Fibroblast of the conjunctiva (primary cell): ENCODE results near the gene MAMDC4.
"Not testable (repeated sequence)": the region's sequence is repeated elsewhere in the genome, so short reads cannot be mapped to it uniquely, and the experiment has no call there.

Experiments used
- DNase-seq: peaks from one replicate; pipeline ENCODE4 v3.0.0-alpha.2; 2010; ENCODE audit warnings: low read depth

MAMDC4 gene

DNA sequence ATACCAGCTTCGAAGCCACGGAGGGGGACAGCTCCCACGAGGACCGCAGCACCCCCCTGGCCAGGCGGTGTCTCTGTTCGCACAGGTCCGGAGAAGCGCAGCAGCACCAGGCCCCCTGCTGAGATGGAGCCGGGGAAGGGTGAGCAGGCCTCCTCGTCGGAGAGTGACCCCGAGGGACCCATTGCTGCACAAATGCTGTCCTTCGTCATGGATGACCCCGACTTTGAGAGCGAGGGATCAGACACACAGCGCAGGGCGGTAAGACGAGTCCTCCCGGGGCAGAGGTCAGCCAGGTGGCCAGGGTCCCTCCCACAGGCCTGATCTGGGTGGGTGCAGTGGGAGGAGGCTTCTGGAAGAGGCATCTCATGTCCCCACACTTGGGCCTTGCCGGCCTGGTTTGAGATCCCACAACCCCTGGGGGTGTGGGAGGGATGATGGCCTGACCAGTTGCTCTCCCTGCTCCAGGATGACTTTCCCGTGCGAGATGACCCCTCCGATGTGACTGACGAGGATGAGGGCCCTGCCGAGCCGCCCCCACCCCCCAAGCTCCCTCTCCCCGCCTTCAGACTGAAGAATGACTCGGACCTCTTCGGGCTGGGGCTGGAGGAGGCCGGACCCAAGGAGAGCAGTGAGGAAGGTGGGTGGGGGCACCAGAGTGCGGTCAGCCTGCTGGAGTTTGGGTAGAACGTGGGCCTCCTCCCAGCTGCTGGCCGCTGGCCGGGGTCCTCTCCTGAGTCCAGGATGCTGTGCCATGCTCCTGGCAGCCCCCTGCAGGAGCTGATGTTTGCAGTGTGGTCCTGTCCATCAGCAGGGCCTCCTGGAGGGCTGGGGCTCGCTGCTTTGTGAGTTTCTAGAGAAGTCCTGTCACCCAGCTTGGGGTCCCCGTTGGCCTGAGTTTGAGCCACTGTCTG lies 12.7 kb upstream of the MAMDC4 start:
- no peak for DNase-seq

DNA sequence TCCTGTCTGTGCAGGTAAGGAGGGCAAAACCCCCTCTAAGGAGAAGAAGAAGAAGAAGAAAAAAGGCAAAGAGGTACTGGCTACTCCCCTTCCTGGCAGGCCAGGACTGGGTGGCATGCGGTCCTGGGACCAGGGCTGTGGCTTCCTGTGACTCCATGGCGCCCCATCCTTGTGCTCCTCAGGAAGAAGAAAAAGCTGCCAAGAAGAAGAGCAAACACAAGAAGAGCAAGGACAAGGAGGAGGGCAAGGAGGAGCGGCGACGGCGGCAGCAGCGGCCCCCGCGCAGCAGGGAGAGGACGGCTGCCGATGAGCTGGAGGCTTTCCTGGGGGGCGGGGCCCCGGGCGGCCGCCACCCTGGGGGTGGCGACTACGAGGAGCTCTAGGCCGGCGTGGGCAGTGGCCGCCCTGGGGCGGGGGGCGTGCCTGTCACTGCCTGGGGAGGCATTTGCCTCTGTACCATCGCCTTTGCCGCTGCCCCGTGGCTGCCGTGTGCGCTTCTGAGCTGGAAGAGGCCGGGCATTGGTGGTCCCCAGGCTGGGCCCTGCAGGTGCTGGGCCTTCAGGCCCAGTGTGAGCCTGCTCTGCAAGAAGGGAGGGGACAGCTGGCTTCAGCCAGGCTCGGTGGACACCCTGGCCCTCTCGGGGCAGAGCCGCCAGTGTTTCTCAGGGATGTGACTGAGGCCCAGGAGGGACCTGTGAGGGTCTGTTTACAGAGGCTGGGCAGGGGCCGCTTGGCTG lies 11.8 kb upstream of the MAMDC4 start:
- no peak for DNase-seq

DNA sequence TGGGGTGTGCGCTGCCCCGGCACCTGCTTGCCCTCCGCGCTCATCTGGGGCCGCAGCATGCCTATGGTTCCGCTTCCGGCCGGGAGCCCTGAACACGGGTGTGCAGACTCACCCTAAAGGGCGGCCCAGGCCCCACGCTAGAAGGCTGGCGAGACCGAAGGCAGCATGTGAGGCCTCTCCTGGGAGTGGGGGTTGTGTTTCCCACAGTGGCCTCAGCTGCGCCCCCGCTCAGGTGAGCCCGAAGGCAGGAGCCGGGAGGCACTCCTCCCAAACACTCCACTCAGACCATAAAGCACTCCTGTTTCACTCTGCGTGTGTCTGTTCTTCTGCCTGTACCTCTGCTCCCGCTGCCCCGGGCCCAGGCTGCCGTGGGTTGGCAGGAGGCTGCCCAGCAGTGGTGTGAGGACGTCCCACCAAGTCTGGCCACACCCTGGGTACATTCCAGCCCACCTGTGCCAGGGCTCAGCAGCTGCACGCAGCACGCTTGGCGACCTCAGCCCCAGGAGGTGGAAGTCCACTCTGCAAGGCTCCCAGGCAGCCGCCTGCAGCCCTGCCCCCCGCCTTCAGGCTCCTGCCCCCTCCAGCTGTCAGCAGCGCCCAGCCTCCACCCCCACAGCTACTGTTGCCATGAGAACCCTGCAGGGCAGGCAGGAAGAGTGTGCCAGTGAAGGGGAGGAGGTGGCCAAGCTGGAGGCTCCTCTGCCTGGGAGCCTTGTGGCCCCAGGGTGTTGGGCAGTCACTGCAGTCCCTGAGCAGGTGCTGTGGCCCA lies 11.1 kb upstream of the MAMDC4 start:
- peak; percentile 33 for DNase-seq

DNA sequence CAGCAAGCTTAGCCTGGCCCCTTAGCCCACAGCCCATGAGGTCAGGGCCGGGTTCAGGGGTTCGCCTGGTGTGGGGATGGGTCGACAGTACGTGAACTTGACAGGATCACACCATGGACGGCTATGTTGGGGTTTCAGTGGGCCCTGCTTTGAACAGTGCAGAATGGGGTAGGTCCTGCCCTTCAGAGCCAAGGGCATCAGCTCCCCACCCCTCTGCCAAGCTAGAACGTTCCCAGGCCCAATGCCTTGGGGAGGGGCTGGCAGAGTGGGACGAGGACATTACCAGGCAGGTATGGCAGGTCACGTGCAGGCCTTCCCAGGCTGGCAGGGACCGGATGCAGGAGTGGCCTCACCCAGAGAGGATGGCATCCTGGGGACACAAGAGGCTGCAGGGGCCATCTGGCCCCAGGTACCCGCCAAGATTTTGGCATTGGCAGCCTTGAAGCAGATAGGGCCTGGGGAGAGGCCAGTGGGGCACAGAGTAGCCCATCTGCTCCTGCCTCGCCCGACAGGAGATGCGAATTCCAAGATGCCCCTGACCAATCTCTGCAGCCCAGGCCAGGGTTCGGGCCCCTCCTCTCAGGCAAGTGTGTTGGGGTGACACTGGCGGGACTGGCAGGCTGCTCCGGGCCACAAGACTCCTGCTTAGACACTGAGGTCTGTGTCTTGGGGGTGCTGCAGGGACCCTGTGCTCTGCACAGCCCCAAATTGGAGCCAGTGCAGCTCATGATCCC lies 10.3 kb upstream of the MAMDC4 start:
- not testable (repeated sequence) for DNase-seq

DNA sequence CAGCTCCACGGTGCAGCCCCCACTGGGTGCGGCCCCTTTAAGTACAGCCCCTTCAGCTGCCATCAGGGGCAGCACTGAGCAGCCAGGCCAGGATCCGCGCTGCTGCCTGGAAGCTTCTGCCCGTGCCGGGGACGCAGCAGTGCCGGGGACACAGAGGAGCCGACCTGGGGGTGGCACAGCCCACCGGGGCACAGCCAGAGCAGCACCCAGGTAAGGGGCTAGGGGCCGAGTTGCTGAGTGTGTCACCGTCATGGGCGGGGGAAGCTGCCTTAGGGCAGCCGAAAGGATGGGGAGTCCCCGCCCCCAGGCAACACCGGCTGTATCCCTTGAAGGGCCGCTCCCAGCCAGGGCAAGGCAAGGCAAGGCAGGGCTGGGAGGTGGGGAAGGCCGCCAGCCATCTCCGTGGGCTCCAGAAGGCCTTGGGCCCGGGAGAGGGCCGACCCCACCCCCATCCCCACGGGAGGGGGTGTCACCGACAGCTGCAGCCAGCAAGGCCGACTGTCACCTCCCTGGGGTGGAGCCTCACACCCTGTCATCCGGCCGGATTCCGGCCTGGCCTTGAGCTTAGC lies 9.7 kb upstream of the MAMDC4 start, which contains the start of gene AJM1:
Gene AJM1 (plus strand): TSS at position 99 of the 569 bp plus-strand sequence. CDS start 1,937 bp downstream, outside the sequence.
- DNase-seq, result peak; percentile 53

DNA sequence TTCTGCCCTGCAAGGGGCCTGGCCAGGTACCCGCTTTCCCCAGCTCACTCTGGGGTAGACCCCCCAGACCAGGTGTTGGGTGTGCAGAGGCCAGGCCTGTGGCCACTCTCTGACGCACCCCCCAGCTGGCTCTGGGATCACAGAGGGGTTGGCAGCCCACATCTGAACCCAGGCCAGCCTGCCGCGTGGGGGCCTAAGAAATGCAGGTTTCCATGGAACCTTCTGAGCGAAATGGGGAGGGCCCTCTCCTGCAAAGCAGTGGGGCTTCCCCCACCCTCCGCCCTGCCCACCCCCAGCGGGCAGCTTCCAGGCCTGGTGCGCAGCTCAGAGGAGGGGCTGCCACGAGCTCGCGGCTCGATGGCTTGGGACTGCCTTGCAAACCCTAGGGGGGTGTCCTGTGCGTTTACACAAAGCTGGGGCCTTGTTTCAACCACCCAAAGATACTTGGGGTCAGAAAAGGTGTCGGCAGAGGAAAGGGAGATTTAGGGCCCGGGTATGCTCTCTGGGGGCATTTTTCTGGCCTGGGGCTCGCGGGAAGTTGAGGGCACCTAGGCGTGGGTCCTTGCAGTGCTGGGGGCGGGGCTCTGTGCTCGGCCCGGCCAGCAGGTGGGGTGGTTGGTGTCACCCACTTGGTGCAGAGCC lies 8.9 kb upstream of the MAMDC4 start:
- DNase-seq, result not testable (repeated sequence)

DNA sequence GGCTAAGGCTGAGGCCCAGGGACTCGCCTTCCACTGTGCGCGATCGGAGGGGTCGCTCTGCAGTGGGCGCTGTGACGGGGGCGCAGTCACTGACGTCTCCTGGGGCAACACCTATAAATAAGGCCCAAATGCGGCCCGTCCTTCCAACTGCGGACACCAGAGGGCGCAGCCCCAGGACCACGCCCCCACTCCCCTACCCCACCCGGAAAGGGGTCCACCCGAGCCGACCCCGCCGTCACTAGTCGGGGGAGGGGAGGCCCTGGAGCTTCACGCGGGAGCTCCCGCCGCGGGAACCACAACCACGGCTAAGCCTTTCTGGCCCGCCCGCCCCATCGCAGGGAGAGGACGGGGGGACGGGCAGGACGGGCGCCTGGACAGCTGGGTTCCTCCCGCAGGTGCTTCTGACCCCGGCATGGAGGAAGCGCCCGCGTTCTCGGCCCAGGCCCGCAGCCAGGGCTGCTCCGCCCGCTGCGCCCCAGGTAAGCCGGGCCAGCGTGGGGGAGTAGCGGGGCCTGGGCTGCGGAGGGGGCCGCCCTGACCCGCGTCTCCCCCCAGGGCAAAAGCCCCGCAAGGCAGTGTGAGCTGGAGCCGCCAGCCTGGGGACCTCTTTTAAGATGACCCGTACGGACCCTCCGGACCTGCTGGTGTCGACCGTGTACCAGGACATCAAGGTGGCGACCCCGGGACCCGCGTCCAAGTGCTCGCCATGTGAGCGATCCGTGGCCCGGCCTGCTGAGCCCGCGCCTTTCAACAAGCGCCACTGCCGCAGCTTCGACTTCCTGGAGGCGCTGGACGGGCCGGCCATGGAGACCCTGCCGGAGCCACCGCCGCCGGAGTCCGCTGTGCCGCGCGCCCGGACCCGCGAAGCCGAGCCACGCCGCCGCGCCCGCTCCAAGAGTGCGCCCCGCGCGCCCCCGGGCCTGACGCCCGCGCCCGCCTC lies 8.1 kb upstream of the MAMDC4 start:
- not testable (repeated sequence) for DNase-seq

DNA sequence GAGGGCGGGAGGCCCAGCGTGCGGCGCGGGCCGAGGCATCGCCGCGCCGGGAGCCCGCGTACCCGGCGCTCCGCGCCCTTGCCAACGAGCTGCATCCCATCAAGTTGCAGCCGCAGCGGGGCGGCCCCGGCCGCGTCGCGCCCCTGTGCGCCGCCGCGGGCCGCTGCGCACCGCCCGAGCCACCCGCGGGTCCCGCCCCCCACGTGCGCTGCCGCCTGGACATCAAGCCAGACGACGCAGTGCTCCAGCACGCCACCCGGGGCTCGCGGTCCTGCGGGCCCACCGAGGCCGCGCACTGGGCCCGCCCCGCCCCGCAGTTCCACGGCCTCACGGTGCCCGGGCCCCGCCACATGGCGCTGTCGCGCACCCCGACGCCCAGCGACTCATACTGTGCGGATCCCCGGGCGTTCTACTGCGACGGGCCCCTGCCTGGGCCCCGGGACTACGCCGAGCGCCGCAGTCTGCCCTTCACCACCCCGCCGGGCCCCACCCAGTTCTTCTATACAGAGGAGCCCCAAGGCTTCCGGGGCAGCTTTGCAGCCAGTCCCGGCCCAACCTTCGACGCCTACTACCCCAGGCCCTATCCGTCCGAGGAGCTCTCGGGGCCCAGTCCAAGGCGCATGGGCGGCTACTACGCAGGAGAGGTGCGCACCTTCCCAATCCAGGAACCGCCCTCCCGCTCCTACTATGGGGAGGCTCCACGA lies 7.2 kb upstream of the MAMDC4 start:
- no peak for DNase-seq

DNA sequence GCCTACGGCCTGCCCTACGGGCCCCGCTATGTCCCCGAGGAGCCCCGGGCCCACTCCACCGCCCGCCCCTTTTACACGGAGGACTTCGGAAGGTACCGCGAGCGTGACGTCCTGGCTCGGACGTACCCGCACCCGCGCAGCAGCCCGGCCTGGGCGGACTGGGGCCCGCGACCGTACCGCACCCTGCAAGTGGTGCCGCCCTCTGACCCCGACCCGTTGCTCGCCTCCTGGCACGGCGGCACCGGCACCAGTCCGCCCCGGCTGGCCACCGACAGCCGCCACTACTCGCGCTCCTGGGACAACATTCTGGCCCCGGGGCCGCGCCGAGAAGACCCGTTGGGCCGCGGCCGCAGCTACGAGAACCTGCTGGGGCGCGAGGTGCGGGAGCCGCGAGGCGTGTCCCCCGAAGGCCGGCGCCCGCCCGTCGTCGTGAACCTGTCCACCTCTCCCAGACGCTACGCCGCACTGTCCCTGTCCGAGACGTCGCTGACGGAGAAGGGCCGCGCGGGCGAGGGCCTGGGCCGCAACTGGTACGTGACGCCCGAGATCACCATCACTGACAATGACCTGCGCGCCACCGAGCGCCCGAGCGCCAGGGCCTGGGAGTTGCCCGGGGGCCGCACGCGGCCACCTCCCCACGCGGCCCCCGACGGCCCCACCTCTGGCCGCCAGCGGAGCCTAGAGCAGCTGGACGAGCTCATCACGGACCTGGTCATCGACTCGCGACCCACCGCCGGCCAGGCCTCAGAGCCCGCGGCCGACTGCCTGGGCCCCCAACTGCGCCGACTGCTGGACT lies 6.5 kb upstream of the MAMDC4 start:
- DNase-seq, result no peak

DNA sequence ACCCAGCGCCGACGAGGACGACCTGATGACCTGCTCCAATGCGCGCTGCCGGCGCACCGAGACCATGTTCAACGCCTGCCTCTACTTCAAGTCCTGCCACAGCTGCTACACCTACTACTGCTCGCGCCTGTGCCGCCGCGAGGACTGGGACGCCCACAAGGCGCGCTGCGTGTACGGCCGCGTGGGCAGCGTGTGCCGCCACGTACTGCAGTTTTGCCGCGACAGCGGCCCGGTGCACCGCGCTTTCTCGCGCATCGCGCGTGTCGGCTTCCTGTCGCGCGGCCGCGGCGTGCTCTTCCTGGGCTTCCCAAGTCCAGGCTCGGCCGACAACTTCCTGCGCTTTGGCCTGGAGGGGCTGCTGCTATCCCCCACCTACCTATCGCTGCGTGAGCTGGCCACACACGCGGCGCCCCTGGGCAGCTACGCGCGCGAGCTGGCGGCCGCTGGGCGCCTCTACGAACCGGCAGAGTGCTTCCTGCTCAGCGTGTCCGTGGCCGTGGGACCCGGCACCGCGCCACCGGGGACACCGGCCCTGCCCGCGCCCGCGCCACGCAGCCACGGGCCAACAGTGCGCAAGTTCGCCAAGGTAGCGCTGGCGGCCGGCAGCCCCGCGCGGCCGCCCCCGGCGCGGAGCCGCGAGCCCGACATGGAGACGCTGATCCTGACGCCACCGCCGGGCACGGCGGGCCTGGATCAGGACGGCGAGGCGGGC lies 5.6 kb upstream of the MAMDC4 start:
- no peak for DNase-seq

DNA sequence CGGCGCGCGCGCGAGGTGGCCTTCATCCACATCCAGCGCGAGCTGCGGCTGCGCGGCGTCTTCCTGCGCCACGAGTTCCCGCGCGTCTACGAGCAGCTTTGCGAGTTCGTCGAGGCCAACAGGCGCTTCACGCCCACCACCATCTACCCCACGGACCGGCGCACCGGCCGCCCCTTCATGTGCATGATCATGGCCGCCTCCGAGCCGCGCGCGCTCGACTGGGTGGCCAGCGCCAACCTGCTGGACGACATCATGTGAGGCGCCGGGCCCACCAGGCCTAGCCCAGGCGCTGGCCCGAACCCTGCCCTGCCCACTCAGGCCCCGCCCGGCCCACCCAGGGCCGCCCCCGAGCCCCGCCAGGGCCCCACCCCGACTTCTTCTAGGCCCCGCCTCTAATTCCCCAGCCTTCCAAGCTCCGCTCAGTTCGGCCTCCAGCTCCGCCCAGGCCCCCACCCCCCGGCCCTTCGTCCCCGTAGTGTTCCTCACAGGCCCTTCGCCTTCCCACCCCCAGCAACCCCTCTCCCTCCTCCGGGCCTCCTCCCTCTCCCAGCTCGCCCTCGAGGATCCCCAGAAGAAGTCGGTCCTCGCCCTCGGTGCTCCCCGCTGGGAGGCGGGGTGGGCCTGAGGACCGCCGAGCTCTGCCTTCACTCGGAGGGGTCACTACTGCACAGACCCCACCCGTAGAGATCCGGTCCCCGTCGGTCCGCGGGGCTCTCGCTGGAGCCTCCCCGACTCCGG lies 4.9 kb upstream of the MAMDC4 start:
- DNase-seq, result peak; percentile 65

DNA sequence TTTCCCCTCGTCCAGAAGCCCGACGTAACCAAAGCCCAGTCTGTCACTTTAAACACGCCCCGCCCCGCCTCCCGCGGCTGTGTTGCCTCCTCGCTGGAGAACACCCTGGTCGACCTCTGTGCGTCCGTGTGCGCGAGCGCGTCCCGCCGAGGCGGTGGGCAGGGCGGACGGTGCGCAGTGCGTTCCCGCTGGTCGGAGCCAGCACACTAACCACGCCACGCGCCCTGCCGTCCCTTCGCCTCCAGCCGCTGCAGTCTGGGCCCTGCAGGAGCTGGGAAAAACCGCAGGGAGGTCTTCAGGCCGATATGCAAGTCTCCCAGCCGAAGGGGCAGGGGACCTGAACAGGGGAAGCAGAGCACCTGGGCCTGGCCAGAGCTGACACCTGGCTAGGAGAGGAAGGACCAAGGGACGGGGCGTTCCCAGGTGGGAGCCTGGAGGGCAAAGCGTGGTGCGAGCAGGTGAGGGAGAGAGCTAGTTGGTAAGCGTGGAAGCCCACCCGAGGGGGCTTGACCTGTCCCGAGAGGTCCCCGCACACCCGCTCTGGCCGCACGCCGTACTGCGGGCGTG lies 4.2 kb upstream of the MAMDC4 start:
- peak; percentile 68 for DNase-seq

DNA sequence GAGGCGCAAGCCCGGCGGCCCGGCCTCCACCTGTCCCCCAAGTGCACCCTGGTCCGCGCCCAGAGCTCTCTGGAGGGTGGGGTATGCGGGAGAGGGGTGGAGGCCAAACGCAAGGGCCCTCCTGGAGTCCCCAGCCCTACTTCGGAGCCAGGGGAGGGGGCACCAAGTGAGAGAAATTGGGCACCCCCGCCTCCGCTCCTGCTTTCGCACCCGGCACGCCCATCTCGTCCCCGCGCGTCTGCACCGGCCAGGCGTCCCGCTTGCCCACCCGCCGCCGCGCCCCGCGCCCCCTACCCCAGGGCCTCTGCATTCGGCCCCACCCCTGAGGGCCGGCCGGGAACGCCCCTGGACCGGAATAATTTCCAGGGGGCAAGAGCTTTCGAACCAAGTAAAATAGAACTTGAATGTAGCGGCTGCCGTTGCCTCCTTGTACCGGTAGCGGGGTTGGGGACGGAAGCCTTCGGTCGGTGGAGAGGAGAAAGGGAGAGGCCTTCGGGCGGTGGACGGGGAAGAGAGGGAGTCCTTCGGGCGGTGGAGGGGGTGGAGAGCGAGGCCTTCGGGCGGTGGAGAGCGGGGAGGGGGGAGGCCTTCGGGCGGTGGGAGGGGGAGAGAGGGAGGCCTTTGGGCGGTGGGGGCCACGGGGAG lies 3.6 kb upstream of the MAMDC4 start:
- DNase-seq, result no peak

DNA sequence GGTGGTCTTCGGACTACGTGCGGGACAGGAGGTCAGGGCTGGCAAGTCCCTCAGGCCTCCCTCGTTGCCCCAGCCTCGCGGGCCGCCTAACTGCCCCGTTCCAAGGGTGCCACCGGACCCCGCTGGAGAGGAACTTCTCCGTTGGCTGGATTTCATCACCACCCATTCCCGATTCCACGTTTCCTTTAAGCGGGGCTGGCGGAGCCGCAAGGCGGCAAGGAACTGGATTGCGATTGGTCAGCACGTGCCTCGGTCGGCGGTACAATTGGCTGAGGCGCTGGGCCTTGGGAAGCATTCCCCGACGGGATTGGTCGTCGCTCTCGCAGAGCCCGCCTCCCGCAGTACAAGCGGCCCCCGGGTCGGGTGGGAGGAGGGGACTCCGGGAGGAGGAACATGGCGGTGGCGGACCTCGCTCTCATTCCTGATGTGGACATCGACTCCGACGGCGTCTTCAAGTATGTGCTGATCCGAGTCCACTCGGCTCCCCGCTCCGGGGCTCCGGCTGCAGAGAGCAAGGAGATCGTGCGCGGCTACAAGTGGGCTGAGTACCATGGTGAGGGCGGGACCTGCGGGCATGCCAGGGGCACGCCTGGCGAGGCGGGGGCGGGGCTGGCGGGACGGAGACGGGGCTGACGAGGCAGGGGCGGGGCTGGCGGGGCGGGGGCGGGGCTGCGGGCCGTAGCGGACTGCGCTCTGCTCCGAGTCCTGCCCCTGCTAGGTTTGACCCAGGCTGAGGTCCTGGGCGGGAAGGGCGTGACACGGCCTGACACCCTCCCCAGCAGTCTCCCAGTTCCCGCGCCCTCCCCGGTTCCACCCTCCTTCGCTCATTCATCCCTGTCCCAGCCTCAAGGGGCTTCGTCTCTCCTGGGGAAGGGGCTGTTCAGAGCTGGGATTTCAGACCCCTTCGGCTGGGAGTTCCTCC lies 2.8 kb upstream of the MAMDC4 start, which contains the start of gene PHPT1:
Gene PHPT1 (plus strand): TSS at position 372 of the 922 bp plus-strand sequence. CDS start 22 bp downstream, at position 394.
- peak; percentile 99 for DNase-seq
